ENCODE data around the gene TARDBP. TPM values are rescaled to one million over a fixed set of nuclear protein-coding genes. Genes with fewer than 3 reads are reported as not detected.

Gene TARDBP
- total and polyA plus RNA-seq, 8 donors, result 68.8 to 243 (median 118) TPM

DNA sequence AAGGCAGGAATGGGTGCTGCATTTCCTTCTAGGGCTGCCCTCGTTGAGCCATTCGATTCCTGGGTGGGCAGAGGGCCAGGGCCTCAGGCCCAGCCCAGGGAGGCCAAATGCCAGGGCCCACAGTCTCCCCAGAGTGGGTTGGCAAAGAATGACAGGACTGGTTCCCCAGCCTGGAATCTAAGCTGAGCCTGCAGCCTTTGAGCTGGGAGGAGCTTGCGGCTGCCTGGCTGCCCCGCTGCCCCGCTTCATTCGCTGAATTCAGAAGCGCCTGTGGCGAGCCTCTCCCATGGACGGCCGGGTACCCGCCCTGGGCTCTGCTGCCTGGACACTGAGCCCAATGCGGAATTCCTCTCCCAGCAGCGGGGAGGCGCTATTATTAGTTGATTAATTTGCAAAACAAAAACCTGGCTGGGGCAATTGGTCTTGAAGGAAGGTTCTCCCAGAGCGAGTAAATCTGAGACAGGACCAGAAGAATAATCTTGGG is 32.3 kb upstream of the TARDBP start:
- peaks cover 0 to 4% (median 0%) of the 10 kb centered on the region in 3 donors for H3K27me3 ChIP-seq
- 8 to 19% (median 10%) methylated on average over 10 to 15 of the region's 15 CpGs for WGBS, 5 donors
- H3K4me1 ChIP-seq, result peaks cover 17 to 33% (median 24%) of the 10 kb centered on the region in 4 donors
- intact Hi-C loops (cut with DNase I; ENCODE audit: low total_unique reads), result no loop called here
- H3K9me3 ChIP-seq, result no peaks in the 10 kb centered on the region
- peak overlapping the region; percentile 22 to 38 (median 26) for H3K4me3 ChIP-seq
- peak overlapping the region in 4 of 5 donors; percentile 65 to 70 (median 68) for H3K27ac ChIP-seq
- H3K36me3 ChIP-seq, result no peaks in the 10 kb centered on the region
- peak; percentile 88 to 89 for DNase-seq
- TF ChIP-seq POLR2AphosphoS5 (IDR thresholded peaks at IDR 0.05) (peak in 1 of 3 donors; percentile 61), POLR2A (IDR thresholded peaks at IDR 0.05) (no peak)
- TF ChIP-seq, protein P1, sequence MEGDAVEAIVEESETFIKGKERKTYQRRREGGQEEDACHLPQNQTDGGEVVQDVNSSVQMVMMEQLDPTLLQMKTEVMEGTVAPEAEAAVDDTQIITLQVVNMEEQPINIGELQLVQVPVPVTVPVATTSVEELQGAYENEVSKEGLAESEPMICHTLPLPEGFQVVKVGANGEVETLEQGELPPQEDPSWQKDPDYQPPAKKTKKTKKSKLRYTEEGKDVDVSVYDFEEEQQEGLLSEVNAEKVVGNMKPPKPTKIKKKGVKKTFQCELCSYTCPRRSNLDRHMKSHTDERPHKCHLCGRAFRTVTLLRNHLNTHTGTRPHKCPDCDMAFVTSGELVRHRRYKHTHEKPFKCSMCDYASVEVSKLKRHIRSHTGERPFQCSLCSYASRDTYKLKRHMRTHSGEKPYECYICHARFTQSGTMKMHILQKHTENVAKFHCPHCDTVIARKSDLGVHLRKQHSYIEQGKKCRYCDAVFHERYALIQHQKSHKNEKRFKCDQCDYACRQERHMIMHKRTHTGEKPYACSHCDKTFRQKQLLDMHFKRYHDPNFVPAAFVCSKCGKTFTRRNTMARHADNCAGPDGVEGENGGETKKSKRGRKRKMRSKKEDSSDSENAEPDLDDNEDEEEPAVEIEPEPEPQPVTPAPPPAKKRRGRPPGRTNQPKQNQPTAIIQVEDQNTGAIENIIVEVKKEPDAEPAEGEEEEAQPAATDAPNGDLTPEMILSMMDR (IDR thresholded peaks at IDR 0.05), result peak in 3 of 7 experiments; percentile 22 to 64 (median 34)

DNA sequence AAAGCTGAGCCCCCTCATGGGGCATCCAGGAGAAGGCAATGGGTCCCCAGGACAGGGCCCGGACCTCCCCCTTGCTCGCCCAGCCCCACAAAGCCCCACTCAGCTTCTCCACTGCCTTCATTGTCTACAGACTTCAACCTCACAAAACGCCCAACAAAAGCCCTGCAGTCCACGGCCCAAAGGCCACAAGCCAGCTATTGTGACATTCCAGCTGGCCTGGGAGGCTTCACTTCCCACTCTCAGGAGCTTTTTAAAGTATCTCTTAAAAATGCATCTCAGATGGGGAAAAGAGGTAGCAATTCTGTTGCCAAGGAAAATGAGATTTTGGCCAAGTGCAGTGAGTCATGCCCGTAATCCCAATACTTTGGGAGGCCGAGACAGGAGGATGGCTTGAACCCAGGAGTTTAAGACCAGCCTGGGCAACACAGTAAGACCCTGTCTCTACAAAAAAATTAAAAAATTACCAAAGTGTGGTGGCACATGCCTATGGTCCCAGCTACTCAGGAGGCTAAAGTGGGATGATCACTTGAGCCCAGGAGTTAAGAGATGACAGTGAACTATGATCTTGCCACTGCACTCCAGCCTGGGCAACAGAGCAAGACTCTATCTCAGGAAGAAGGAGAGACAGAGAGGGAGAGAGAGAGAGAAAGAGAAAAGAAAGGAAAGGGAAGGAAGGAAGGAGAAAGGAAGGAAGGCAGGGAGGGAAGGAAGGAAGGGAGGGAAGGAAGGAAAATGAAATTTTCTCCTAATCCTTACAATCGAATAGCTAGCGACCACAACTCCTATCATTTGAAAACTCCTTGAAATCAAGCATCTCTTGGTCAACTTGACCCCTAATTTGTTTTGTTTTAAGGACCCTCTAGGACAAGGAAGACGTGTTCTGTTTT is 31.4 kb upstream of the TARDBP start:
- H3K27ac ChIP-seq, result peak overlapping the region in 4 of 5 donors; percentile 65 to 70 (median 68)
- WGBS, 5 donors, result 60 to 71% (median 65%) methylated on average over 9 of the region's 9 CpGs
- peak overlapping the region; percentile 22 to 38 (median 26) for H3K4me3 ChIP-seq

DNA sequence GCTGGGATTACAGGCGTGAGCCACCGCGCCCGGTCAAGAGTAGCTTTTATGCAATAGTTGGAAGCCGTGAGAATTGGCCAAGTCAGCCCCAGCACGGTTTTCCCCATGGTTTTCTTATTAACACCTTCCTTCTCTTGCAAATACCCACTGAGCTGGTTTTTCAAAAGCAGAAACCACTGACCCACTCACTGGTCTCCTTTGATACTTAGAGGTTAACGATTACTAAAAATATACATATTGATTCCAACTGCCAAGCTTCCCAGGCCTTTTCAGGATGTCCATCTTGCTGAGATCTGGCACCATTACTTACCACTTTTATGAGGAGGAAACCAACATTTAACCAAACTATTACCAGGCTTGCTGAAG is 25.9 kb upstream of the TARDBP start:
- Histone ChIP-seq H3K9me3 (no peaks in the 10 kb centered on the region), H3K27ac (no peak overlapping the region), H3K27me3 (peaks cover 0 to 4% (median 0%) of the 10 kb centered on the region in 3 donors), H3K4me1 (no peaks in the 10 kb centered on the region), H3K36me3 (no peaks in the 10 kb centered on the region), H3K4me3 (no peak overlapping the region)
- TF ChIP-seq POLR2A (IDR thresholded peaks at IDR 0.05) (no peak), POLR2AphosphoS5 (IDR thresholded peaks at IDR 0.05) (no peak), EP300 (IDR thresholded peaks at IDR 0.05) (no peak)
- TF ChIP-seq, protein P1 (IDR thresholded peaks at IDR 0.05), result no peak
- 67 to 79% (median 75%) methylated on average over 7 of the region's 7 CpGs for WGBS, 5 donors
- no peak for DNase-seq
- intact Hi-C loops (cut with DNase I; ENCODE audit: low total_unique reads), result no loop called here

More for the DNA sequence above, 31.4 kb upstream of the TARDBP start:
- TF ChIP-seq EP300 (IDR thresholded peaks at IDR 0.05), result no peak
- TF ChIP-seq POLR2AphosphoS5 (IDR thresholded peaks at IDR 0.05), result no peak
- no peak for TF ChIP-seq POLR2A (IDR thresholded peaks at IDR 0.05)
- TF ChIP-seq, protein P1 (IDR thresholded peaks at IDR 0.05), result no peak
- intact Hi-C loops (cut with DNase I; ENCODE audit: low total_unique reads), result no loop called here
- Histone ChIP-seq H3K4me1 (peaks cover 17 to 25% (median 21%) of the 10 kb centered on the region in 4 donors), H3K27me3 (peaks cover 0 to 4% (median 0%) of the 10 kb centered on the region in 3 donors), H3K36me3 (no peaks in the 10 kb centered on the region), H3K9me3 (no peaks in the 10 kb centered on the region)
- DNase-seq, result peak in 1 of 2 donors; percentile 18

DNA sequence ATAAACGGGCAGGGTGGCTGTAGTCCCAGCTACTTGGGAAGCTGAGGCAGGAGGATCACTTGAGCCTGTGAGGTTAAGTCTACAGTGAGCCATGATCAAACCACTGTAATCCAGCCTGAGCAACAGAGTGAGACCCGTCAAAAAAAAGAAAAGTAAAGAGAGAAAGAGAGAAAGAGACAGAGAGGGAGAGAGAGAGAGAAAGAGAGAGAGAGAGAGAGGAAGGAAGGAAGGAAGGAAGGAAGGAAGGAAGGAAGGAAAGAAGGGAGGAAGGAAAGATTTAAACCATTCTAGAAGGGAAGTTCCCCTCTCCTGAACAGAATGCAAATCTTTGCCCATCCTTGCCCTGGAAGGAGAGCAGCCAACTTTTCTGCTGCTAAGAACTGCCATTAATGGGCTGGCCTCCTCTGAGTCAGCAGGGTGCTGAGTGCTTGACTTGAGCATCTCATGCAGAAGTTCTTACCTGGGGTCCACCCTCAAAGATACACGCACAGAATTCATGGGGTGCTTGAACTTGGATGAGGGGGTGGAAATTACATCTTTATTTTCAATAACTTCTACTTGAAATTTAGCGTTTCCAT is 24.5 kb upstream of the TARDBP start:
- no peak for DNase-seq
- 76 to 85% (median 83%) methylated on average over 4 of the region's 4 CpGs for WGBS, 5 donors
- Histone ChIP-seq H3K4me3 (no peak overlapping the region), H3K36me3 (no peaks in the 10 kb centered on the region), H3K9me3 (no peaks in the 10 kb centered on the region), H3K4me1 (no peaks in the 10 kb centered on the region), H3K27ac (no peak overlapping the region), H3K27me3 (no peaks in the 10 kb centered on the region)
- intact Hi-C loops (cut with DNase I; ENCODE audit: low total_unique reads), result no loop called here
- no peak for TF ChIP-seq POLR2A (IDR thresholded peaks at IDR 0.05)
- TF ChIP-seq EP300 (IDR thresholded peaks at IDR 0.05), result no peak
- TF ChIP-seq POLR2AphosphoS5 (IDR thresholded peaks at IDR 0.05), result no peak
- TF ChIP-seq, protein P1 (IDR thresholded peaks at IDR 0.05), result no peak
